Neuronal stem cell (in vitro differentiated cells): ENCODE results near the gene PAPPA.

Experiments used
- DNase-seq: peaks from one replicate; pipeline ENCODE4 v3.0.0-alpha.2; 2013; ENCODE audit warnings: low spot score
- H2AFZ ChIP-seq: one replicate; pipeline ENCODE4 v1.6.1; 2013; ENCODE audit warnings: mild to moderate bottlenecking, low read length, inconsistent platforms
- H2AK5ac ChIP-seq: 2 replicates; pipeline ENCODE4 v1.6.1; 2013; ENCODE audit warnings: low read depth, mild to moderate bottlenecking, inconsistent platforms, low read length, moderate library complexity, mixed read lengths
- H2BK120ac ChIP-seq: 2 replicates; pipeline ENCODE4 v1.6.1; 2013; ENCODE audit warnings: low read depth, mild to moderate bottlenecking, inconsistent platforms, low read length, moderate library complexity, mixed read lengths
- H2BK12ac ChIP-seq: one replicate; pipeline ENCODE4 v1.6.1; 2013; ENCODE audit warnings: low read length, inconsistent platforms
- H2BK15ac ChIP-seq: 2 replicates; pipeline ENCODE4 v1.6.1; 2013; ENCODE audit warnings: mild to moderate bottlenecking, low read length, inconsistent platforms, mixed read lengths
- H2BK5ac ChIP-seq: one replicate; pipeline ENCODE4 v1.6.1; 2013; ENCODE audit warnings: inconsistent platforms, mild to moderate bottlenecking, low read length, moderate library complexity
- H3K14ac ChIP-seq: one replicate; pipeline ENCODE4 v1.6.1; 2013; ENCODE audit warnings: low read length, inconsistent platforms
- H3K18ac ChIP-seq: 2 replicates; pipeline ENCODE4 v1.6.1; 2013; ENCODE audit warnings: low read length, inconsistent platforms
- H3K23ac ChIP-seq: 2 replicates; pipeline ENCODE4 v1.6.1; 2013; ENCODE audit warnings: low read depth, mild to moderate bottlenecking, mixed read lengths, low read length, inconsistent platforms; ENCODE audit not compliant: poor library complexity
- H3K27ac ChIP-seq: replicated peaks from 3 replicates; pipeline ENCODE4 v1.5.1; 2013; ENCODE audit warnings: low read length, inconsistent platforms
- H3K27me3 ChIP-seq, 3 experiments: 2 replicates each; pipeline ENCODE4 v1.6.1; 2013; ENCODE audit warnings: low read length in 3 of 3, mild to moderate bottlenecking in 2 of 3, inconsistent platforms in 1 of 3, low read depth in 1 of 3, mixed read lengths in 1 of 3, moderate library complexity in 1 of 3; ENCODE audit not compliant: control insufficient read depth in 3 of 3, insufficient read depth in 3 of 3
- H3K36me3 ChIP-seq, 2 donors: replicated peaks in 1 of 2; 2 replicates each; pipeline ENCODE4 v1.6.1; 2013; ENCODE audit warnings: low read length in 2 of 2; ENCODE audit not compliant: control insufficient read depth in 2 of 2, insufficient read depth in 2 of 2
- H3K4ac ChIP-seq: 2 replicates; pipeline ENCODE4 v1.6.1; 2013; ENCODE audit warnings: inconsistent platforms, mild to moderate bottlenecking, low read length, moderate library complexity
- H3K4me1 ChIP-seq, 2 donors: 1 replicate in 1 of 2; 2 replicates in 1 of 2; pipeline ENCODE4 v1.6.1; 2013; ENCODE audit warnings: low read length in 2 of 2, low read depth in 1 of 2; ENCODE audit not compliant: control insufficient read depth in 2 of 2, insufficient read depth in 1 of 2
- H3K4me2 ChIP-seq: one replicate; pipeline ENCODE4 v1.6.1; 2013; ENCODE audit warnings: mild to moderate bottlenecking, low read length, inconsistent platforms; ENCODE audit not compliant: insufficient read depth, poor library complexity, severe bottlenecking
- H3K4me3 ChIP-seq, 2 donors: 2 replicates each; pipeline ENCODE4 v1.5.1; 2013; ENCODE audit warnings: low read length in 2 of 2, mild to moderate bottlenecking in 2 of 2, inconsistent platforms in 1 of 2, moderate library complexity in 1 of 2
- H3K79me1 ChIP-seq: one replicate; pipeline ENCODE4 v1.6.1; 2013; ENCODE audit warnings: low read depth, mild to moderate bottlenecking, inconsistent platforms, low read length, moderate library complexity
- H3K9ac ChIP-seq: one replicate; pipeline ENCODE4 v1.6.1; 2013; ENCODE audit warnings: mild to moderate bottlenecking, low read depth, low read length, inconsistent platforms; ENCODE audit not compliant: poor library complexity
- H3K9me3 ChIP-seq, 2 donors: replicated peaks in 1 of 2; 2 replicates each; pipeline versions ENCODE3 to v1.6.1; 2013; ENCODE audit warnings: low read length in 2 of 2, mild to moderate bottlenecking in 2 of 2, inconsistent platforms in 1 of 2, low read depth in 1 of 2, mixed read lengths in 1 of 2, moderate library complexity in 1 of 2; ENCODE audit not compliant: control insufficient read depth in 2 of 2, insufficient read depth in 1 of 2
- H4K8ac ChIP-seq: one replicate; pipeline ENCODE4 v1.6.1; 2013; ENCODE audit warnings: low read depth, mild to moderate bottlenecking, inconsistent platforms, low read length, moderate library complexity
- H4K91ac ChIP-seq: one replicate; pipeline ENCODE4 v1.6.1; 2013; ENCODE audit warnings: low read length, low read depth, mild to moderate bottlenecking, inconsistent platforms; ENCODE audit not compliant: poor library complexity
- WGBS, 2 donors: extraction: QIAGEN DNeasy Blood & Tissue Kit; methylation state at CpG; one replicate each; pipeline ENCODE4 v1.1.7; 2013; ENCODE audit warnings: missing lambda C conversion rate in 2 of 2, mixed read lengths in 1 of 2; ENCODE audit not compliant: insufficient read length in 2 of 2, insufficient replicate concordance in 1 of 2; ENCODE audit errors: extremely low coverage in 2 of 2; 5-methylcytosine and 5-hydroxymethylcytosine counted together

PAPPA gene

GRCh38 chr9:116278326-116278725 lies 124.7 kb downstream of the PAPPA start:
- H3K4me1 ChIP-seq: peaks cover 31 to 46% of the 10 kb centered on the region in 2 donors

GRCh38 chr9:116279230-116279629 lies 125.6 kb downstream of the PAPPA start:
- Histone ChIP-seq H3K9ac (no peak overlapping the region), H3K9me3 (no peaks in the 10 kb centered on the region), H4K8ac (no peak overlapping the region), H2BK5ac (no peak overlapping the region), H3K4ac (no peak overlapping the region), H3K27me3 (peaks cover 0 to 2% (median 0%) of the 10 kb centered on the region in 3 experiments), H2BK120ac (no peak overlapping the region), H3K18ac (no peak overlapping the region), H2BK12ac (no peak overlapping the region), H3K23ac (no peak overlapping the region), H3K4me3 (peak overlapping the region in 1 of 2 donors; percentile 18), H2AFZ (peak overlapping the region; percentile 75), H3K4me1 (peaks cover 32 to 46% of the 10 kb centered on the region in 2 donors), H3K14ac (no peak overlapping the region), H3K27ac (peak overlapping the region; percentile 55), H3K4me2 (peak overlapping the region; percentile 22), H2AK5ac (no peak overlapping the region), H2BK15ac (no peak overlapping the region), H4K91ac (no peak overlapping the region), H3K79me1 (no peaks in the 10 kb centered on the region), H3K36me3 (peaks cover 0 to 8% of the 10 kb centered on the region in 2 donors)
- WGBS, 2 donors: no CpG with 5 or more reads among the region's 11 CpGs
- DNase-seq: peak; percentile 94

More at GRCh38 chr9:116278326-116278725, 124.7 kb downstream of the PAPPA start:
- no peak overlapping the region for H4K8ac ChIP-seq
- H3K23ac ChIP-seq: no peak overlapping the region
- H3K14ac ChIP-seq: no peak overlapping the region
- H2AK5ac ChIP-seq: no peak overlapping the region
- no peaks in the 10 kb centered on the region for H3K79me1 ChIP-seq
- no peak overlapping the region for H2BK12ac ChIP-seq
- DNase-seq: no peak
- H3K4ac ChIP-seq: no peak overlapping the region
- H3K9ac ChIP-seq: no peak overlapping the region
- no peak overlapping the region for H4K91ac ChIP-seq
- H3K4me2 ChIP-seq: no peak overlapping the region
- no CpG with 5 or more reads among the region's 1 CpG for WGBS, 2 donors
- peaks cover 0 to 2% (median 0%) of the 10 kb centered on the region in 3 experiments for H3K27me3 ChIP-seq
- H3K18ac ChIP-seq: no peak overlapping the region
- H3K27ac ChIP-seq: no peak overlapping the region
- no peak overlapping the region for H2BK120ac ChIP-seq
- peaks cover 0 to 10% of the 10 kb centered on the region in 2 donors for H3K36me3 ChIP-seq
- no peak overlapping the region for H3K4me3 ChIP-seq
- H2BK5ac ChIP-seq: no peak overlapping the region
- no peak overlapping the region for H2BK15ac ChIP-seq
- H2AFZ ChIP-seq: no peak overlapping the region
- H3K9me3 ChIP-seq: no peaks in the 10 kb centered on the region

- peaks cover 0 to 6% of the 10 kb centered on the region in 2 donors for H3K36me3 ChIP-seq
- H3K9ac ChIP-seq: no peak overlapping the region
- no peak overlapping the region for H3K27ac ChIP-seq
- DNase-seq: no peak
- H3K14ac ChIP-seq: no peak overlapping the region
- H2BK12ac ChIP-seq: no peak overlapping the region
- no peak overlapping the region for H2BK5ac ChIP-seq
- H2BK120ac ChIP-seq: no peak overlapping the region
- peaks cover 35 to 48% of the 10 kb centered on the region in 2 donors for H3K4me1 ChIP-seq
- peaks cover 0 to 2% (median 0%) of the 10 kb centered on the region in 3 experiments for H3K27me3 ChIP-seq
- H2BK15ac ChIP-seq: no peak overlapping the region
- no peak overlapping the region for H4K8ac ChIP-seq
- no peak overlapping the region for H3K4ac ChIP-seq
- no peak overlapping the region for H3K4me3 ChIP-seq
- no peak overlapping the region for H3K23ac ChIP-seq
- no peak overlapping the region for H3K18ac ChIP-seq
- H4K91ac ChIP-seq: no peak overlapping the region
- H3K9me3 ChIP-seq: no peaks in the 10 kb centered on the region
- no peak overlapping the region for H2AK5ac ChIP-seq
- H3K4me2 ChIP-seq: no peak overlapping the region
- H3K79me1 ChIP-seq: no peaks in the 10 kb centered on the region
- peak overlapping the region; percentile 75 for H2AFZ ChIP-seq
- WGBS, 2 donors: no CpG with 5 or more reads among the region's 1 CpG
These were observed 126.9 kb downstream of the PAPPA start for GRCh38 chr9:116280529-116280928.

DNA sequence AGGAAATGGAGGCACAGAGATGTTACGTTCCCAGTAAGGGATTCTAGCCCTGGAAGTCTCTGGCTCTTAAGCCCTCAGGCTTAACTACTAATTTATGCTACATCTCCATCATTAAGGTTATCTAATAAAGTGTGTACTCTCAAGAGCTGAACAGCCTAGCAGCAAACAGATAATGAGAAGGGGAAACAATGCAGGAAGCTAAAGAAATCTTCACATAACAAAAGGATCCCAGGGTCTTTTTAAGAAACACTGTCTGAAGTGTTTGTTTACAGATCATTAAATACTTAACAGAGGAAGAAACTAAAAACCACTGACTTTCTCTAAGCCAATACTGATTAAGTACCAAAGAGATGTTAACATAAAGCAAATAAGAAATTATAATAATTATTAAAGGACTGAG lies 129.0 kb downstream of the PAPPA start:
- Histone ChIP-seq H3K27ac (no peak overlapping the region), H3K36me3 (peaks cover 0 to 6% of the 10 kb centered on the region in 2 donors), H2BK5ac (no peak overlapping the region), H3K9me3 (no peaks in the 10 kb centered on the region), H2BK15ac (no peak overlapping the region), H3K18ac (no peak overlapping the region), H4K91ac (no peak overlapping the region), H3K14ac (no peak overlapping the region), H3K27me3 (peaks cover 0 to 2% (median 0%) of the 10 kb centered on the region in 3 experiments), H2AK5ac (no peak overlapping the region), H3K4me3 (no peak overlapping the region), H3K79me1 (no peaks in the 10 kb centered on the region), H3K9ac (no peak overlapping the region), H2AFZ (no peak overlapping the region), H3K23ac (no peak overlapping the region), H2BK12ac (no peak overlapping the region), H3K4ac (no peak overlapping the region), H3K4me1 (peaks cover 33 to 54% of the 10 kb centered on the region in 2 donors), H3K4me2 (no peak overlapping the region), H2BK120ac (no peak overlapping the region), H4K8ac (no peak overlapping the region)
- no CpG with 5 or more reads among the region's 1 CpG for WGBS, 2 donors
- peak; percentile 36 for DNase-seq
